ENCODE results near the gene ANGPTL1. TPM values are rescaled to one million over a fixed set of nuclear protein-coding genes. Genes with fewer than 3 reads are reported as not detected.

Gene ANGPTL1
- total RNA-seq, 5 donors from 2014 or later (not counting 1 experiment from before 2014, with no cell fraction given): 0.09 to 0.22 TPM; not detected in 3

GRCh38 chr1:178844436-178844835, 26.4 kb downstream of the ANGPTL1 start:
- DNase-seq (no peak), ATAC-seq (replicated peaks in 1 of 4) (no peak)
- no peak overlapping the region for H3K27ac ChIP-seq (ENCODE audit: low read length)
- H3K27me3 Mint-ChIP-seq: no peaks in the 10 kb centered on the region
- H3K27me3 ChIP-seq (replicated peaks in 1 of 2; ENCODE audit: control insufficient read depth in 2 of 2, extremely low read depth in 1 of 2, insufficient read depth in 2 of 2, low read length in 1 of 2): no peaks in the 10 kb centered on the region
- no peaks in the 10 kb centered on the region for H3K9me3 ChIP-seq
- H3K36me3 ChIP-seq (ENCODE audit: control insufficient read depth in 2 of 2, extremely low read depth in 1 of 2, insufficient read depth in 1 of 2, low read length in 1 of 2): no peaks in the 10 kb centered on the region
- no peak overlapping the region for H3K4me3 ChIP-seq (ENCODE audit: control insufficient read depth in 1 of 2, extremely low read depth in 1 of 2, low read length in 1 of 2)
- H3K27ac Mint-ChIP-seq: no peak overlapping the region
- WGBS (ENCODE audit: insufficient coverage): no CpG with 5 or more reads among the region's 3 CpGs
- H3K4me1 Mint-ChIP-seq: no peaks in the 10 kb centered on the region
- no peaks in the 10 kb centered on the region for H3K4me1 ChIP-seq (ENCODE audit: control insufficient read depth in 1 of 2, extremely low read depth in 1 of 2, insufficient read depth in 2 of 2, low read length in 2 of 2)
- no peaks in the 10 kb centered on the region for H3K36me3 Mint-ChIP-seq
- peaks cover 0 to 4% (median 3%) of the 10 kb centered on the region in 3 donors for H3K9me3 Mint-ChIP-seq
- POLR2A ChIA-PET: interaction anchor here in 1 of 2 donors (0.6 kb wide), 1 partner anchor 1170 kb away, joined by 3 read pairs; no protein-coding TSS in a partner anchor
- CTCF ChIA-PET: no interaction called here
- H3K4me3 Mint-ChIP-seq: no peak overlapping the region

- peaks cover 0 to 16% (median 0%) of the 10 kb centered on the region in 3 donors for H3K9me3 Mint-ChIP-seq
- ChIA-PET CTCF (interaction anchor here in 1 of 2 donors (0.7 kb wide), 1 partner anchor 56 kb away, joined by 3 read pairs; no protein-coding TSS in a partner anchor), POLR2A (no interaction called here)
- H3K4me1 Mint-ChIP-seq: peaks cover 0 to 4% (median 0%) of the 10 kb centered on the region in 3 donors
- H3K27ac Mint-ChIP-seq: no peak overlapping the region
- Histone ChIP-seq H3K36me3 (ENCODE audit: control insufficient read depth in 2 of 2, extremely low read depth in 1 of 2, insufficient read depth in 1 of 2, low read length in 1 of 2) (no peaks in the 10 kb centered on the region), H3K9me3 (no peaks in the 10 kb centered on the region), H3K4me1 (ENCODE audit: control insufficient read depth in 1 of 2, extremely low read depth in 1 of 2, insufficient read depth in 2 of 2, low read length in 2 of 2) (no peaks in the 10 kb centered on the region), H3K27ac (ENCODE audit: low read length) (no peak overlapping the region), H3K4me3 (ENCODE audit: control insufficient read depth in 1 of 2, extremely low read depth in 1 of 2, low read length in 1 of 2) (no peak overlapping the region), H3K27me3 (replicated peaks in 1 of 2; ENCODE audit: control insufficient read depth in 2 of 2, extremely low read depth in 1 of 2, insufficient read depth in 2 of 2, low read length in 1 of 2) (no peaks in the 10 kb centered on the region)
- H3K36me3 Mint-ChIP-seq: peaks cover 31% of the 10 kb centered on the region
- no peak for ATAC-seq (replicated peaks in 1 of 4)
- DNase-seq: no peak
- WGBS (ENCODE audit: insufficient coverage): 60% methylated on average over 2 of the region's 2 CpGs
- H3K4me3 Mint-ChIP-seq: no peak overlapping the region
- no peaks in the 10 kb centered on the region for H3K27me3 Mint-ChIP-seq
Measured at GRCh38 chr1:178825167-178825566, 45.7 kb downstream of the ANGPTL1 start.

DNA sequence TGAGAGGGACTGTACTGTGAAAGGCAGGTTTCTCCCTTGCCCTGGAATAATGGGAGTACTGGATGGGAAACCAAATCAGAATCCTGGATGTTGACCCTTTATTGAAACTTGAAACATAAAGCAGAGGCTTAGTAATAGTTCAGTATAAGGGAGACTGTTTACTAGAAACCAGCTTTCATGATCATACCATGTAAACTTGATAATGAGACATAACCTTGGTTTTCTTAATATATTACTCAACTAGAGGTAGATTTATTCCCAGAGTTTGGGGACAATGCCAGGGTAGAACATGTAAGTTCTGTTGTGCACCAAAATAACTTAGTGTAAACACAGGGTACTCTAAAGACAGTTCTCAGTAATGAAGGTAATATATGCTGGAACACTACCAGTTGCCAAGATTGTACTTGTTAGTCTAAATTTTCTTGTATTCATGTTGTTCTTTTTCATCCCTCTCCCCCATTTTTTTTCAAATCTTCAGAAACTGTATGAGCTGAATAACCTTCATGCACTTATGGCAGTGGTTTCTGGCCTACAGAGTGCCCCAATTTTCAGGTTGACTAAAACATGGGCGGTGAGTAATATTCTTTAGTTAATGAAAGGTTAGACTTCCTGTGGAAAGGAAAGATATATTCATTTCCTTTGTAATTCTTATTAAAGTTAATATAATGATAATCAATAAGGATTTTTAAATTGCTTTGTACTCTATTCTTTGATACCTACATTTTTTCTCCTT, 49.6 kb downstream of the ANGPTL1 start:
- ATAC-seq (replicated peaks in 1 of 4): no peak
- H3K36me3 ChIP-seq (ENCODE audit: control insufficient read depth in 2 of 2, extremely low read depth in 1 of 2, insufficient read depth in 1 of 2, low read length in 1 of 2): no peaks in the 10 kb centered on the region

DNA sequence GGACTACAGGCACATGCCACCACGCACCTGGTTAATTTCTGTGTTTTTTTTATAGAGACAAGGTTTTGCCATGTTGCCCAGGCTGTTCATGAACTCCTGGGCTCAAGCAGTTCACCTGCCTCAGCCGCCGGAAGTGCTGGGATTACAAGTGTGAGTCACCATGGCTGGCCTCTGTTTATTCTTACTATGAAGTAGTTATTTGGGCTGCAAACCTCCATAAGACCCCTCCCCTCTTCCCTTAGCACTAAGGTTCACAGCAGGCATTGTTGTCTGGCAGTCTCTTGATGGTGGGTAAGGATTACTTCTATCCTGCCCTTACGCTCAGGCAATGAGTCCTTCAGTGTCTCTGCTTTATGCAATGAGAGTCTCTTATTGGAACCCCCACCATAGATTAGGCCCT, 51.8 kb downstream of the ANGPTL1 start:
- Mint-ChIP-seq H3K4me3 (no peak overlapping the region), H3K4me1 (peaks cover 0 to 4% (median 0%) of the 10 kb centered on the region in 3 donors), H3K27me3 (no peaks in the 10 kb centered on the region), H3K27ac (no peak overlapping the region), H3K36me3 (peaks cover 25% of the 10 kb centered on the region), H3K9me3 (peaks cover 0 to 8% (median 0%) of the 10 kb centered on the region in 3 donors)
- no peak for ATAC-seq (replicated peaks in 1 of 4)
- Histone ChIP-seq H3K9me3 (no peaks in the 10 kb centered on the region), H3K4me3 (ENCODE audit: control insufficient read depth in 1 of 2, extremely low read depth in 1 of 2, low read length in 1 of 2) (no peak overlapping the region), H3K36me3 (ENCODE audit: control insufficient read depth in 2 of 2, extremely low read depth in 1 of 2, insufficient read depth in 1 of 2, low read length in 1 of 2) (no peaks in the 10 kb centered on the region), H3K27me3 (replicated peaks in 1 of 2; ENCODE audit: control insufficient read depth in 2 of 2, extremely low read depth in 1 of 2, insufficient read depth in 2 of 2, low read length in 1 of 2) (no peaks in the 10 kb centered on the region), H3K4me1 (ENCODE audit: control insufficient read depth in 1 of 2, extremely low read depth in 1 of 2, insufficient read depth in 2 of 2, low read length in 2 of 2) (no peaks in the 10 kb centered on the region), H3K27ac (ENCODE audit: low read length) (no peak overlapping the region)
- ChIA-PET POLR2A (no interaction called here), CTCF (no interaction called here)
- DNase-seq: no peak
- no CpG with 5 or more reads among the region's 4 CpGs for WGBS (ENCODE audit: insufficient coverage)

More for the DNA sequence above, 49.6 kb downstream of the ANGPTL1 start:
- Histone ChIP-seq H3K4me3 (ENCODE audit: control insufficient read depth in 1 of 2, extremely low read depth in 1 of 2, low read length in 1 of 2) (no peak overlapping the region), H3K9me3 (no peaks in the 10 kb centered on the region), H3K27me3 (replicated peaks in 1 of 2; ENCODE audit: control insufficient read depth in 2 of 2, extremely low read depth in 1 of 2, insufficient read depth in 2 of 2, low read length in 1 of 2) (no peaks in the 10 kb centered on the region), H3K4me1 (ENCODE audit: control insufficient read depth in 1 of 2, extremely low read depth in 1 of 2, insufficient read depth in 2 of 2, low read length in 2 of 2) (no peaks in the 10 kb centered on the region), H3K27ac (ENCODE audit: low read length) (no peak overlapping the region)
- WGBS (ENCODE audit: insufficient coverage): no CpG with 5 or more reads among the region's 1 CpG
- DNase-seq: no peak
- H3K4me1 Mint-ChIP-seq: peaks cover 0 to 4% (median 0%) of the 10 kb centered on the region in 3 donors
- H3K4me3 Mint-ChIP-seq: no peak overlapping the region
- POLR2A ChIA-PET: no interaction called here
- H3K9me3 Mint-ChIP-seq: peaks cover 0 to 16% (median 0%) of the 10 kb centered on the region in 3 donors
- H3K27me3 Mint-ChIP-seq: no peaks in the 10 kb centered on the region
- CTCF ChIA-PET: no interaction called here
- no peak overlapping the region for H3K27ac Mint-ChIP-seq
- peaks cover 27% of the 10 kb centered on the region for H3K36me3 Mint-ChIP-seq

- ATAC-seq (replicated peaks in 1 of 4) (no peak), DNase-seq (no peak)
- peaks cover 0 to 4% (median 0%) of the 10 kb centered on the region in 3 donors for H3K4me1 Mint-ChIP-seq
- CTCF ChIA-PET: interaction anchor here in 1 of 2 donors (0.7 kb wide), 1 partner anchor 12 kb away, joined by 5 read pairs; no protein-coding TSS in a partner anchor
- Histone ChIP-seq H3K4me1 (ENCODE audit: control insufficient read depth in 1 of 2, extremely low read depth in 1 of 2, insufficient read depth in 2 of 2, low read length in 2 of 2) (no peaks in the 10 kb centered on the region), H3K27me3 (replicated peaks in 1 of 2; ENCODE audit: control insufficient read depth in 2 of 2, extremely low read depth in 1 of 2, insufficient read depth in 2 of 2, low read length in 1 of 2) (no peaks in the 10 kb centered on the region), H3K27ac (ENCODE audit: low read length) (no peak overlapping the region), H3K36me3 (ENCODE audit: control insufficient read depth in 2 of 2, extremely low read depth in 1 of 2, insufficient read depth in 1 of 2, low read length in 1 of 2) (no peaks in the 10 kb centered on the region), H3K4me3 (ENCODE audit: control insufficient read depth in 1 of 2, extremely low read depth in 1 of 2, low read length in 1 of 2) (no peak overlapping the region), H3K9me3 (no peaks in the 10 kb centered on the region)
- POLR2A ChIA-PET: no interaction called here
- H3K27me3 Mint-ChIP-seq: no peaks in the 10 kb centered on the region
- H3K9me3 Mint-ChIP-seq: peaks cover 0 to 1% (median 0%) of the 10 kb centered on the region in 3 donors
- H3K36me3 Mint-ChIP-seq: peaks cover 18% of the 10 kb centered on the region
- no peak overlapping the region for H3K27ac Mint-ChIP-seq
- WGBS (ENCODE audit: insufficient coverage): 100% methylated on average over 2 of the region's 2 CpGs
- no peak overlapping the region for H3K4me3 Mint-ChIP-seq
Measured at GRCh38 chr1:178818416-178818815, 52.5 kb downstream of the ANGPTL1 start.

- no peaks in the 10 kb centered on the region for H3K36me3 ChIP-seq (ENCODE audit: control insufficient read depth in 2 of 2, extremely low read depth in 1 of 2, insufficient read depth in 1 of 2, low read length in 1 of 2)
- ChIA-PET POLR2A (no interaction called here), CTCF (no interaction called here)
- H3K9me3 ChIP-seq: no peaks in the 10 kb centered on the region
- Mint-ChIP-seq H3K4me1 (peaks cover 0 to 1% (median 0%) of the 10 kb centered on the region in 3 donors), H3K27me3 (no peaks in the 10 kb centered on the region), H3K9me3 (no peaks in the 10 kb centered on the region), H3K27ac (no peak overlapping the region), H3K4me3 (no peak overlapping the region), H3K36me3 (peaks cover 21% of the 10 kb centered on the region)
- H3K4me1 ChIP-seq (ENCODE audit: control insufficient read depth in 1 of 2, extremely low read depth in 1 of 2, insufficient read depth in 2 of 2, low read length in 2 of 2): no peaks in the 10 kb centered on the region
- no peak overlapping the region for H3K4me3 ChIP-seq (ENCODE audit: control insufficient read depth in 1 of 2, extremely low read depth in 1 of 2, low read length in 1 of 2)
- H3K27ac ChIP-seq (ENCODE audit: low read length): no peak overlapping the region
- no peak for ATAC-seq (replicated peaks in 1 of 4)
- DNase-seq: no peak
- no peaks in the 10 kb centered on the region for H3K27me3 ChIP-seq (replicated peaks in 1 of 2; ENCODE audit: control insufficient read depth in 2 of 2, extremely low read depth in 1 of 2, insufficient read depth in 2 of 2, low read length in 1 of 2)
Measured at GRCh38 chr1:178810585-178810984, 60.3 kb downstream of the ANGPTL1 start.

Measured in T-cell (primary cell).